ENCODE results near the gene MICALL1.

MICALL1 gene, protein sequence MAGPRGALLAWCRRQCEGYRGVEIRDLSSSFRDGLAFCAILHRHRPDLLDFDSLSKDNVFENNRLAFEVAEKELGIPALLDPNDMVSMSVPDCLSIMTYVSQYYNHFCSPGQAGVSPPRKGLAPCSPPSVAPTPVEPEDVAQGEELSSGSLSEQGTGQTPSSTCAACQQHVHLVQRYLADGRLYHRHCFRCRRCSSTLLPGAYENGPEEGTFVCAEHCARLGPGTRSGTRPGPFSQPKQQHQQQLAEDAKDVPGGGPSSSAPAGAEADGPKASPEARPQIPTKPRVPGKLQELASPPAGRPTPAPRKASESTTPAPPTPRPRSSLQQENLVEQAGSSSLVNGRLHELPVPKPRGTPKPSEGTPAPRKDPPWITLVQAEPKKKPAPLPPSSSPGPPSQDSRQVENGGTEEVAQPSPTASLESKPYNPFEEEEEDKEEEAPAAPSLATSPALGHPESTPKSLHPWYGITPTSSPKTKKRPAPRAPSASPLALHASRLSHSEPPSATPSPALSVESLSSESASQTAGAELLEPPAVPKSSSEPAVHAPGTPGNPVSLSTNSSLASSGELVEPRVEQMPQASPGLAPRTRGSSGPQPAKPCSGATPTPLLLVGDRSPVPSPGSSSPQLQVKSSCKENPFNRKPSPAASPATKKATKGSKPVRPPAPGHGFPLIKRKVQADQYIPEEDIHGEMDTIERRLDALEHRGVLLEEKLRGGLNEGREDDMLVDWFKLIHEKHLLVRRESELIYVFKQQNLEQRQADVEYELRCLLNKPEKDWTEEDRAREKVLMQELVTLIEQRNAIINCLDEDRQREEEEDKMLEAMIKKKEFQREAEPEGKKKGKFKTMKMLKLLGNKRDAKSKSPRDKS

DNA sequence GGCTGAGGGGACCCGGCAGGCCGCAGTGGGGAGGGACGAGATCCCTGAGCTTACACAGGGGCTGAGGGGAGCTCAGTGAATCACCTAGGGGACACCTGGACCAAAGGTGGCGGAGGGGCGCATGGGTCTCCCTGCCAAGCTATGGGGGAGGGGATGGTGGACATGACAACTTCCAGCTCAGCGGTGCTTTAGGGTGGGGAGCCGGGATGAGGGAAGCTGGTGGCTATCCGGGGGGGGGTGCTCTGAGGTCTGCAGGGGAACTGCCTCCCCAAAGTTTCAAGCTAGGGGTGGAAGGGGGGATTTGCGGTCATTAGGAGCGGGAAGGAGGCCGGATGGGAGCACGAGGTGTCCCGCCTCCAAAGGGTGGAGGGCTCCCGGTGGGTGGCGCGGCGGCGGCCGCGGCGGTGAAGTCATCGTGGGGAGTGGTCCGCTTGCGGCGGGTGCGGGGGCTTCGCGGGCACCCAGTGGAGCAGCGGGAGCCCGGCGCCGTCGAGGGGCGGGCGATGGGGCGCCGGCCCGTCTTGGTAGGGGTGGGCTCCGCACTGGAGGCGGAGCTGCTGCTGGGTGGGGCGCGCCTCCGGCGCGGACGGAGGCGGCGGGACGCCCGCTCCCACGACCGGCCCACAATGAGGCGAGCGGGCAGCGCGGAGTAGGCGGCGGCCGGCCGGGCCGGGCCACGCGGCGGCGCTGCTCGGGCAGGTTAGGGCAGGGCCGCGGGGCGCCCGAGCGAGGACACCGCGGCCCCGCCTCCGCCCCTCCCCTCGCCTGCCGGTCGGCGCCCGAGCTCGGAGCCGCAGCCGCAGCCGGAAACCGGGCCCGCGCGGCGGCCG lies at the start of gene MICALL1:
Gene MICALL1, plus strand, starts transcription at position 764 of the 830 bp plus-strand sequence. CDS start 126 bp downstream, outside the sequence.
- peak; percentile 51 for DNase-seq (ENCODE audit: low spot score)

DNA sequence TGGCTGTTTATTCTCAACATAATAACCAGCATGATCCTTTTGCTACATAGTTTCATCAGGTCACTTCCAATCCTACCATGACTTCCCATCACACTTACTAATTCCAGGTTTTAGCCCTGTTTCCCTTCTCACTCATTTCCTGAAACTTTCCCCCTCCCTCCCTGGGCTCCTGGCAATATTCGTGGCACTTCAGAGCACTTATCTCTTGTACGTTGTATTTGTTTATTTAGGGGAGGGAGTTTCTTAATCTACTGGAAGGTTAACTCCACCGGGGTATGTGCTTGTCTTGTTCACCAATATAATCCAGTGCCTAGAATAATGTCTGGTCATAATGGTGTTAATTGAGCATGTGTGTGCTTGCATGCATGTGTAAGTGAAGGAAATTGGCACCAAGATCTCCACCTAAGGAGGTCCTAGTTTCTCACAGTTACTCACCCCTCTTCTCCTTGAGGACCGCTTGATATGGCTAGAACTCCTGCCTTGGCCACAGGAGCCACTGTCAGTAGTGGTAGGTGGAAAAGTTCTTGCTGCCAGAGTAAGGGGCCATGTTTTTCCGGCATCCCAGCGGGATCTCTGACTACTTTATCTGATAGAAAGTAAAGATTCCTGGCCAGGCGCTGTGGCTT lies 45.2 kb upstream of the MICALL1 start:
- DNase-seq (ENCODE audit: low spot score): no peak

DNA sequence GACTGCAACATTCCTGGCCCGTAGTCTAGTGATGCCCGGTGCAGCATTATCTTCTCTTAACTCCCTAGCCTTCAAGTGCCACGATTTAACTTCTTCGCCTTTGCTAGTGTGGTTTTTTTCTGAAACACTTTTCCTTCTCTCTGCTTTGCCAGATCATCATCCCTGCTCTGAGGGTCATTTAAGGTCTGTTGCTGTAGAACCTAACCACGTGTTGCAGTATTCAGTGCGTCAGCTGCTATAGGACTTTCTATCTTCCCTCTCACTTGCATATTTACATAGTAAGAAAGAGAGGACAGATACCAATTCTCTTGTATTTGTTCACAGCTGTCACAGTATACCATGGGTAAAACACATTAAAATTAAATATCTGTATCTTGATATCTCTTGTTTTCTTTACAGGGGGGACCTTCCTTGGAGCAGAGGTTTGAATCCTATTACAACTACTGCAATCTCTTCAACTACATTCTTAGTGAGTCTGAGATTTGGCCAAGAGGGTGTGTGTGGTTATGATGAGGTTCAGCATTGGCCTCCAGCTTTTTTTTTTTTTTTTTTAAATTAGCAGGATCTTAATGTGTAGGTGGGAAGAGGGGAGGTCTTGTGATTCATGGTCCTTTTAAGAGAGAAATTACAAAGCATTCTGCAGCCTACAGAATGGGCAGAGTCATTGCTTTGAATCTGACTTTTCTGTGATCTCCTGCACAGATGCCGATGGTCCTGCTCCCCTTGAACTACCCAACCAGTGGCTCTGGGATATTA lies 43.3 kb upstream of the MICALL1 start:
- no peak for DNase-seq (ENCODE audit: low spot score)

DNA sequence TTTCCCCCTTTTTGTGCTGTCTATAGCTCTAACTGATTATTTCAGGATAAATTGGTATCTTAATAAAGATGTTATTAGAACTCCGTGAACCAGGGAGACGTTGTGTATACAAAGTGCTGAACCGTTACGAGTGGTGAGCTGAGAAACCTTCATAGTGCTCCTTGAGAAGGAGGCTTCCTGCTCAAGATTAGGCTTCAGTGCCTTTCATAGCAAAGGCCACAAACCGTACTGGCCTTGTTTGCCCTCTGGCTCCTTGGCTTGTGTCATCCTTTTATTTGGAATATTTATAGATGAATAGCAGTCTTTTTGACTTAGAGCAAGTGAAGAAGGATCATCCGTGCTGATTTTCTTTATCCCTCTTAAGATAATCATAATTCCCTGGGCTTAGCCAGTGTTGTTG lies 40.6 kb upstream of the MICALL1 start:
- no peak for DNase-seq (ENCODE audit: low spot score)

DNA sequence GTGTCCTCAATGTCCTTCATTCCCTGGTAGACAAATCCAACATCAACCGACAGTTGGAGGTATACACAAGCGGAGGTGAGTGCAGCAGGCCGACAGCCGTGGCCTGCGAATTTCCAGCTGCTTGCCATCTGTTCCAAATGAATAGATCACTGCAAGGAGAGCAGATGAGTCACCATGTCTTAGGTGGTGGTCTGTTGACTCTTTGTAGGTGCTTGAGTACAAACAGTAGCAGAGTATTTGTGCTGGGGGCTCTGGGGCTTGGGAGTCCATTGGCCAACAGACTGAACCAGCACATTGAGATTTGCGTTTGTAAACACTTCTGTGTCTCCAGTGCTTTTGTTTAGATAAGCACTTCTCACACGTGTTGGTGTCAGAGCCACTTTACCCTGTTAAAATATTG lies 35.8 kb upstream of the MICALL1 start:
- DNase-seq (ENCODE audit: low spot score): no peak

DNA sequence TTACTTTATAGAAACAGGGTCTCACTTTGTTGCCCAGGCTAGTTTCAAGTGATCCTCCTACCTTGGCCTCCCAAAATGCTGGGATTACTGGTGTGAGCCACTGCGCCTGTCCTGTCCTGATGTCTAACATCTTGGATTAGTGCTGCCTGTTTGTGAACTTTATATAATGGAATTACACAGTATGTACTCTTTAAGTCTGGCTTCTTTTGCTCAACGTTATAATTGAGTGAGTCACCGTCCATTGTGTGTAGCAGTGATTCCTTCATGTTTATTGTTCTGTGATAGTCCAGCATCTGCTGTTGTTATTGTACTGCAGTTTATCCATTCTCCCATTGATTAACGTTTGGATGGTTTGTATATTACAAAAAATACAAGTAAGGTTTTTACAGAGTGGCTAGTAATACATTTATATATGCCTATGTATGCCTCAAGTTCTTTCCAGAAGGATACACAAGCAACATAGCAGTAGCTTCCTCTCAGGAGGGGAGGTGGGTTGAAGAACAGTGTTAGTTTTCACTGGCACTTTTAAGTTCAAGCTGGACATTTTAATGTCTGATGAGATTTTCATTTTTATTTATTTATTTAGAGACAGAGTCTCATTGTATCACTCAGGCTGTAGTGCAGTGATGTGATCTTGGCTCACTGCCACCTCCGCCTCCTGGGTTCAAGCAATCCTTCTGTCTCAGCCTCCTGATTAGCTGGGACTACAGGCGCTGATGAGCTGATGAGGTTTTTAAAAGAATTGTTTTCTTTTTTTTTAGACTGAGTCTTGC lies 25.2 kb upstream of the MICALL1 start:
- DNase-seq (ENCODE audit: low spot score): no peak

DNA sequence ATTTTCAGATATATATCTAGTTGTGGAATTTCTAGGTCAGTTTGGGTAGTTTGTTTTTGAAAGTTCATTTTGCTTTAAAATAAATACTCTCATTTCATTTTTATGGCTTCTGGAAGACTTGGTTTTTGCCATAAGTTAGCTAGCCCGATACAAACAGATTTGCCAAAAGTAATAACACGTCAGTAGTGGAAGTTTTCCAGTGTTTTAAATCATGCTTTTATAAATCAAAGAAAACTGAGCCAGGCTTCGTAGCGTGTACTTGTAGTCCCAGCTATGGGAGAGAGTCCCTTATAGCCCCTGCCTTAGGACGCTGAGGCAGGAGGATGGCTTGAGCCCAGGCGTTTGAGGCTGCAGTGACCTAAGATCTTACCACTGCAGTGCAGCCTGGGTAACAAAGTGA lies 21.7 kb upstream of the MICALL1 start:
- no peak for DNase-seq (ENCODE audit: low spot score)

DNA sequence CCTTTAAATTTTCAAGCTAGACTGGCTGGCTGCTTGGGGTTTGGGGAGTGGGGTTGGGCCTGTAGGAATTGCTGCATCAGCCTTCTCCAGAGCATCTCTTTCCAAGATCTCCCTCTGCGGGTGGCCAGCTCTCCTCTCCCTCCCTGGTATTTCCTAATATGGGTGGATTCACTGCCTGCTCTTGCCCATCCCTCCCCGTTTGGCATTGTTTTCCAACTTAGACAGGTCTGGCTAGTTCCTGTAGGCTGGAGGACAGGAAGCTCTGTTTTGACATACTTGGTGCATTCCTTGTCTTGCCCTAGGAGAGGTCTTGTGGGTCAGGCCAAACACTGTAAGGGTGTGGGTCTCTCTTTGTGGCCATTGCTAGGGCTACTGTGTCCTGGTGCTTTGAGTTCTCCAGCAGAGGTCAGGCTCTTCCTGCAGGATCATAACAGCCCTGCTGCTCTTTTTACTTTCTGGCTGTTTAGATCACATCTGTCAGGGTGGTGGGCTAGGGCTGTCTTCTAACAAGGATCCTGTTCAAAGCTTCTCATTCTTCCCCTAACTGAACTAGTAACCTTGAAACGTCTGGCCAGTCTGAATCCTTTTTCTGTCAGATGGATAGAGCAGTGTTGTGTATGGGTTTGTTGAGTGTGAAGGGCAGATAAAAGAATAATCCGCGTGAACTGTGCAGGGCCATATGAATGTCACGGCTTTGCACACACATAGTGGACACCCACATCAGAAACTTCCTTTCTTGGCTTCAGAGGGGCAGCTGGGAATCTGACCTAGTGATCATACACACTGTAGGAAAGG lies 18.3 kb upstream of the MICALL1 start:
- no peak for DNase-seq (ENCODE audit: low spot score)

DNA sequence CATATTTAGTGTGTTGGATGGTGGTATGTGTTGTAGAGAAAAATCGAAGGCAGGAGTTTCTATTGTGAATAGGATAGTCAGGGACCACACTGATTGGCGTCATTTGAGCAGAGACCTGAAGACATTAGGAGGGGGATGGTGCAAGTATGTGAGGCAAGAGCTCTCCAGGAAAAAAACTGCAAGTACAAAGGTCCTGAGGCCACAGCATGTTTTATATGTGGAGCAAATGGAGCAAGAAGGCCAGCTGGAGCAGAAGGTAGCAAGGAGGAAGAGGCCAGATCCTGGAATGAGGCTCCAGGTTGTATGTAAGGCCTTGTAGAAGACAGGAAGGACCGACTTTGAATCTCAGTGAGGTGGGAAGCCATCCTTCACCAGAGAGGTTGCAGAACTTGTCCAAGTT lies 14.2 kb upstream of the MICALL1 start:
- DNase-seq (ENCODE audit: low spot score): no peak

DNA sequence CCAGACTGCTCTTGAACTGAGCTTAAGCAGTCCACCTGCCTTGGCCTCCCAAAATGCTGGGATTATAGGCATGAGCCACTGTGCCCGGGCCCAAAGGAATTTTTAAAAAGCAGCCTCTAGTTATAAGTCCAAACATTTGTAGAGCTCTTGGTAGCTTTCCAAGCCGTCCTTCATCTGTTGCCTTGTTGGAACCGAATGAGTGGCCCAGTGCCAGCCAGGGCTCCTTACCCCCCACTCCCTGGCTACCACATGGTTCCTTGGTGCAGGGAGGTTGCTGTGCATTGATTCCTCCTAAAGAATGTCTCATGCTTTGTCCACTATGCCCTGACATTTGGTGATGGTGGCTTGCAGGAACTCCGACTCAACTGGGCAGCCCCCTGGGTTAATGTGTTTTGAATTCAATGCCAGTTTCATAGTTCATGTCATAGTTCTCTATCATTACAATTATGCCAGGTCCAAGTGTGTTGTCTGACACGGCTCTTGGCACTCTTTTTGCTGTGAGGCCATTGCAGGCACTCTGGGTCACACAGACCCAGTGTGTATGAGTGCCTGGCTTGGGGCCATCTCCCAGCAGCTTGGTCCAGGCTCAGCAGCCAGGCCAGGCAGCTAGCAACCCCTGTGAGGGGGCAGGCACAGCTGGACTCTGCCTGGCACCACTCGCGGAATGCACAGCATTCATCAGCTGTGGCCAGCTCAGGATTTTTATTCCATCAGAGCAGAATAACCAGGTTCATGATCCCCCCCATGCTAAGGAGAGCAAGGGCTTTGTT lies 13.3 kb upstream of the MICALL1 start:
- DNase-seq (ENCODE audit: low spot score): no peak

DNA sequence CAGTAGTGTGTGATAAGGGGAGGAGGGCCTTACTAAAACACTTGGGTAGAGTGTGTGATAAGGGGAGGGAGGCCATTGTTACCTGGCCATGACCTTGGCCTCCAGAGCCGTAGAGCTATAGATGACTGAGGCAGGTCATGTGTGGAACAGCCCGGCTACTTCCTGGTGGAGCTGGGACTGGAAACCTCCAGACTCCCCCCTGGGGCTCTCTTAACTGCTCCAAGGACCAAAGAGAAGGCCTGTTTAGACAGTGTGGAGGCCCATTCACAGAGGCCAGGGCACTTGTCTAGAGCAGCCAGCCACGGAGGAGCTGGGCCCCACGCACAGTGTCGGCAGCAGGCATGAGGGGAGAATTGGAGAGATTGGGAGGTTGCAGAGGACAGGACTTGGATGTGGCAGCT lies 12.5 kb upstream of the MICALL1 start:
- DNase-seq (ENCODE audit: low spot score): no peak

DNA sequence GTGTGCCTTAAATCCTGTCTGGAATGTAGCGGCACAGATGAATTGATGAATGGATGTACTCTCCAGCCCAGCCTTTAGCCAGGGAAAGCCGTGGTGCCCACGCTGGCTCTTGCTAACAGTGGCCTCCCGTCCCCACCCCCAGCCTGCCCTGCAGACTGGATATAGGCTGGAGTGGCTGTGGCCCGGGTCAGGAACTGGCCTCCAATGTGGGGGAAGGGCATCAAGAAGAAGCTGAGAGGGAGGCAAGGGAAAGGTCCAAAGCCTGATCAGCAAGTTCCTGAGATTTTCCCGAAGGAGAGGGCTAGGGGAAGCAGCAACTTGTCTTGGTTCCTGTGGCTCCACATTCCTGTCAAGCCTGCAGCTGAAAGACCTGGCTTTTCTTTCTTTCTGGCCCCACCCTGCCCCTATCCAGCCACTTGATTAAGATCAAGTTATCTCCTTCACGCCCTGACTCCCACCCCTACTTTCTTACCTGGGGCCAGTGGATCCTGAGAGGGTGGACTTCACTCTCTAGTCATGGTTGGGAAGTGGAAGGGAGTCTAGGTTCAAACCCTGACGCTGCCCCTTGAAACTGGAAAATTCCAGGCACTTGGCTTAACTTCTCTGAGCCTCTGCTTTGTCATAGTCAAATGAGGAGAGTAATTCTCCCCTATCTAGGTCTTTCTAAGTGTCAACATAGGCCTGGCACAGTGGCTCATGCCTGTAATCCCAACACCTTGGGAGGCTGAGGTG lies 11.0 kb upstream of the MICALL1 start:
- no peak for DNase-seq (ENCODE audit: low spot score)

DNA sequence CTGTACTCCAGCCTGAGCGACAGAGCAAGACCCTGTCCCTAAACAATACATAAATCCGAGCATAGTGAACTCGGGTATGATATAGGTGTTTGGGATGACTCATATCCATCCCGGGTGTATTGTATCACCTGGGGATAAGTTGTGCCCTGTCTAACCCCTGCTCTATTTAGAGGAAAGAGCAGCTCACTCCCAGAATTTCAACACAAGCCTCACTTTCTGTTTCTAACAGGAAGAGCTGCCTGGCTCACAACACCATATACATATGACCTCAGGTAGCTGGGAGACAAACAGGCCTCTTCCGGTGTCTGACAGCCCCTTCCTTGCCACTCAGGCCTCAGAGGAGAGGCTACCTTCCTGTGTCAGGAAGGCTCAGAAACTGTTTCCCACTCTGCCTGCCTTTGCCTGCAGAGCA lies 9.9 kb upstream of the MICALL1 start:
- peak; percentile 59 for DNase-seq (ENCODE audit: low spot score)

DNA sequence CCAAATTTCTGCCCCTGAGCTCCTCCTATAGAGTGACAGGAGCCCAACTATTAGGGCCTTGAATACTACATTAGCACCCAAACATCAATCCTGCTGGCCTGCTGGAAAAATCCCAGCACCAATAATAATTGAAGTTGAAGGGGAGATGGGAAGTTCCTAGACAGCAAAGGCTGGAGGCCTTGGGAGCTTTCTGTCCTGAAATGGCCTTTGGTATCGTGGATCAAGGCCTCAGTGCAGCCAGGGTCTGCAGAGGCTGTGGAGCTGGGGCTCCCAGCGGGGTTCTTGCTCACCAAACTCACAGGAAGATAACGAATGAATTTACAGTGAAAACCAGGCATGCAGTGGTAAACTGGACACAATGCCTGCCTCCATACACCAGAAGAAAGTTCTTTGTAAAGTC lies 9.2 kb upstream of the MICALL1 start:
- no peak for DNase-seq (ENCODE audit: low spot score)

DNA sequence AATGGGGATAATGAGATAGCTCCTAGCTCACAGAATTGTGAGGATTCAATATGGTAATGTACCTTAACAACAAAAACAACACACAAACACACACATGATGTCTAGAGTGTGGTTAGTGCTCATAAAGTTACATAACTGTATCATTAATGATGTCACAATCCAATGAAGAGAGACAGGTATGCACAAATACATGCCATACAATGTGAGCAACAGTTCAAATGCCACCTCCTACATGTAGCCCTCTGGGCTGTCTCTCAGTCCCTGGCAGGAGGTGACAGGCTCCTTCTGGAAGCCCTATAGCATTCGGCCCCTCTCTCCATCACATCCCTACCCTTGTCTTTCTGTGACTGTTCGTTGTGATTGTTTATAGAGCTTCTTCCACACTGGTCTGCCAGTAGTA lies 8.3 kb upstream of the MICALL1 start:
- no peak for DNase-seq (ENCODE audit: low spot score)

DNA sequence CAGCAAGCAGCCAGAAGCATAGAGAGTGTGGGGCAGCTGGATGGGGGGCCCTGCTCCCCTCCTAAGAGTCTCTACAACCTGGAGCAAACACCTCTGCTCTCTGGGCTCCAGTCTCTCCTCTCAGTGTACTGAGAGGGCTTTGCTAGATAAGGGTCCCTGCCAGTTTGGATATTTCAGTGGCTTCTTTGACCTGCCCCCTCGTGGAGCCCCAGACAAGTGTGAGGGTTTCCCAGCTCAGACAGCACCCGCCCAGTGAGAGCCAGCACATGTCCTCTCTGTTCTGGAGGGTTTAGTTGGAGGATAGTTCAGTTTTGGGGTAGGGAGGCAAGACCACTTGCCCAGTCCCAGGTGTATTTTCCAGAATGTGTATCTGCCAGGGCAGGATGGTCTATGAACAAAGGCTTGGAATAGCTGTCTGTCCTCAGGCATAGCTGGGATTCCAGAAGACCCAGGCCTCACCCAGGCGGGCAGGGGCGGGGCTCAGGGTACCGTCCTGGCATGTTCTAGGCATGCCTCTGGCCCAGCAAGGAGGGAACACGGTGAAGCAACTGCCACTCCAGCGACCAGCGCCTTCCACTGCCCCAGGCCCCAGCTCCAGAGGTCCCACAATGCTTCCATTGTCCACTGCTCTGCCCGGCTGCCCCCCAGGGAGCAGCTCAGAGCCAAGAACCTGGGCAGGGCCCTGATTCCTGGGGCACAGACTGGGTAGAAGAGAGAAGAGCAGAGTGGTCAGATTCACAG lies 7.5 kb upstream of the MICALL1 start:
- no peak for DNase-seq (ENCODE audit: low spot score)
